ENCODE measurements around the gene OR6J1.

Gene OR6J1

DNA sequence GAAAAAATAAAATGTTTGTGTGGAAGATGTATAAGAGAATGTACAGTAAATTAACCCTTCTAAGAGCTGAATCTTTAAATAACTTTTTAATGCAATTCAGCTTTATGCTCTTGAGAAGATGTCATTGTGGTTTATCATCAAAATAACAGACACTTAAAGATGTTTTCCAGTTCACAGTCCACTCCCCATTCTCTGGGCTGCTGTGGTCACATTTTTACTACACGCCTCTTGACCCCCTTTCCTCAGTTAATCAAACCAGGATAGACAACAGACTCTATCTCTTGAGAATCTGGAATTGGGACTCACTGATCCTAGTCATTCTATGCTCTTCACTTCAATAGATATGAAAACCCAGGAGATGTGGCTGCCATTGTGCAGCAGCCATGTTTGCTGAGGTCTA is 24.7 kb upstream of the OR6J1 start:
- no peak overlapping the region for H3K4me2 ChIP-seq (ENCODE audit: low read length)

DNA sequence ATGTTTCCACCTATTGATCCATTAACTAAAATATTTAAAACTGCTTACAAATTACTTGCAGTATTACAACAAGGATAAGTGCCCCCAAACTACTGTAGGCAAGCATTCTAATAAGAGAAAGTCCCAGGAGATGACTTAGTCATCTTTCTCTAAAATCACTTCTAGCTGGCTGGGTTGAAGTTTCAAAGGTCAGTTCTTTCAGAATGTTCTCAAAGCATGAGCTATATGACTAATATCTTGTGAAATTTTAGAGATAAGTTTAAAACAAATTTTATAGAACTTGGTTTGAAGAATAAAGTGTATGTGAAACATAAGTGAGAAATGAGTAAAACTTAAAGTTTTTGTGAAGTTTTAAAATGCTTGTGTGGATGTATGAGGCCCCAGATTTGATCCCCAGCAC is 24.3 kb upstream of the OR6J1 start:
- no peaks in the 10 kb centered on the region for H3K36me3 ChIP-seq (replicated peaks; ENCODE audit: low read depth, low read length)
- H4K20me1 ChIP-seq (ENCODE audit: insufficient read depth, low read length): no peaks in the 10 kb centered on the region
- TF ChIP-seq EZH2phosphoT487 (IDR thresholded peaks at IDR 0.05; ENCODE audit: low read depth): no peak
- no peak for TF ChIP-seq CTCF (IDR thresholded peaks at IDR 0.05; ENCODE audit: low read depth, low read length)
- no peaks in the 10 kb centered on the region; the same call in 1 of the 2 replicates for H3K4me1 ChIP-seq (ENCODE audit: low read length)
- H3K9ac ChIP-seq (ENCODE audit: low read length): no peak overlapping the region
- H3K27ac ChIP-seq (ENCODE audit: low read length): no peak overlapping the region
- H3K4me2 ChIP-seq (ENCODE audit: low read length): no peak overlapping the region
- H3K27me3 ChIP-seq (ENCODE audit: low read depth, low read length): no peaks in the 10 kb centered on the region
- no peak overlapping the region for H3K4me3 ChIP-seq (ENCODE audit: low read length)
- H3K9me3 ChIP-seq (ENCODE audit: insufficient read depth, low read length): no peaks in the 10 kb centered on the region
- no peak overlapping the region for H2AFZ ChIP-seq (ENCODE audit: low read depth, low read length)
- H3K79me2 ChIP-seq (ENCODE audit: low read length): no peaks in the 10 kb centered on the region

More for the DNA sequence above, 24.7 kb upstream of the OR6J1 start:
- no peak overlapping the region for H3K4me3 ChIP-seq (ENCODE audit: low read length)
- H3K79me2 ChIP-seq (ENCODE audit: low read length): no peaks in the 10 kb centered on the region
- no peaks in the 10 kb centered on the region; the same call in 1 of the 2 replicates for H3K4me1 ChIP-seq (ENCODE audit: low read length)
- H2AFZ ChIP-seq (ENCODE audit: low read depth, low read length): no peak overlapping the region
- no peak overlapping the region for H3K9ac ChIP-seq (ENCODE audit: low read length)
- H4K20me1 ChIP-seq (ENCODE audit: insufficient read depth, low read length): no peaks in the 10 kb centered on the region
- no peak overlapping the region for H3K27ac ChIP-seq (ENCODE audit: low read length)
- no peaks in the 10 kb centered on the region for H3K9me3 ChIP-seq (ENCODE audit: insufficient read depth, low read length)
- TF ChIP-seq CTCF (IDR thresholded peaks at IDR 0.05; ENCODE audit: low read depth, low read length) (no peak), EZH2phosphoT487 (IDR thresholded peaks at IDR 0.05; ENCODE audit: low read depth) (no peak)
- H3K27me3 ChIP-seq (ENCODE audit: low read depth, low read length): no peaks in the 10 kb centered on the region
- no peaks in the 10 kb centered on the region for H3K36me3 ChIP-seq (replicated peaks; ENCODE audit: low read depth, low read length)

GRCh38 chr14:22667881-22668280 is 23.7 kb upstream of the OR6J1 start:
- Histone ChIP-seq H3K9ac (ENCODE audit: low read length) (no peak overlapping the region), H3K79me2 (ENCODE audit: low read length) (no peaks in the 10 kb centered on the region), H3K4me2 (ENCODE audit: low read length) (no peak overlapping the region), H3K9me3 (ENCODE audit: insufficient read depth, low read length) (no peaks in the 10 kb centered on the region), H3K27me3 (ENCODE audit: low read depth, low read length) (no peaks in the 10 kb centered on the region), H3K4me1 (ENCODE audit: low read length) (no peaks in the 10 kb centered on the region; the same call in 1 of the 2 replicates), H3K4me3 (ENCODE audit: low read length) (no peak overlapping the region), H4K20me1 (ENCODE audit: insufficient read depth, low read length) (no peaks in the 10 kb centered on the region), H3K27ac (ENCODE audit: low read length) (no peak overlapping the region), H2AFZ (ENCODE audit: low read depth, low read length) (no peak overlapping the region), H3K36me3 (replicated peaks; ENCODE audit: low read depth, low read length) (no peaks in the 10 kb centered on the region)
- TF ChIP-seq EZH2phosphoT487 (IDR thresholded peaks at IDR 0.05; ENCODE audit: low read depth) (no peak), CTCF (IDR thresholded peaks at IDR 0.05; ENCODE audit: low read depth, low read length) (no peak)

DNA sequence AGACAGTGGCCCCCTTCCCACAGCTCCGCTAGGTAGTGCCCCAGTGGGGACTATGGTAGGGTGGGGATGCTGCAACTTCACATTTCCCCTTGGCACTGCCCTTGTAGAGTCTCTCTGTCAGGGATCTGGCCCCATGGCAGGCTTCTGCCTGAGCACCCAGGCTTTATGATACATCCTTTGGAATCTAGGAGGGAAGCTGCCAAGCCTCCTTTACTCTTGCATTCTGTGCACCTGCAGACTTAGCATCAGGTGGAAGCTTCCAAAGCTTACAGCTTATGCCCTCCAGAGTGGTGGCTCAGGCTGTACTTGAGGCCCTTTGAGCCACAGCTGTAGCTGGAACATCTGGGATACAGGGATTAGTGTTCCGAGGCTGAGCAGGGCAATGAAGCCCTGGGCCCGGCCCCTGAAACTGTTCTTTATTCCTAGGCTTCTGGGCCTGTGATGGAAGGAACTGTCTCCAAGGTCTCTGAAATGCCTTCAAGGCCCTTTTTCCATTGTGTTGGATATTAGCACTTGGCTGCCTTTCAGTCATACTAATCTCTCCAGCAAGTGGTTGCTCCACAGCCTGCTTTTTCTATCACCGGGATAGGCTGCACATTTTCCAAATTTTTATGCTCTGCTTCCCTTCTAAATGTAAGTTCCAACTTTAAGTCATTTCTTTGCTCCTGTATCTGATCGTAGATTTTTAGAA is 22.2 kb upstream of the OR6J1 start:
- H4K20me1 ChIP-seq (ENCODE audit: insufficient read depth, low read length): no peaks in the 10 kb centered on the region
- no peak overlapping the region for H3K4me3 ChIP-seq (ENCODE audit: low read length)

More for the DNA sequence above, 22.2 kb upstream of the OR6J1 start:
- H3K9me3 ChIP-seq (ENCODE audit: insufficient read depth, low read length): no peaks in the 10 kb centered on the region
- H3K9ac ChIP-seq (ENCODE audit: low read length): no peak overlapping the region
- no peaks in the 10 kb centered on the region for H3K36me3 ChIP-seq (replicated peaks; ENCODE audit: low read depth, low read length)
- no peaks in the 10 kb centered on the region; the same call in 1 of the 2 replicates for H3K4me1 ChIP-seq (ENCODE audit: low read length)
- no peak overlapping the region for H3K4me2 ChIP-seq (ENCODE audit: low read length)
- H3K27ac ChIP-seq (ENCODE audit: low read length): no peak overlapping the region
- H3K27me3 ChIP-seq (ENCODE audit: low read depth, low read length): no peaks in the 10 kb centered on the region
- no peak for TF ChIP-seq CTCF (IDR thresholded peaks at IDR 0.05; ENCODE audit: low read depth, low read length)
- TF ChIP-seq EZH2phosphoT487 (IDR thresholded peaks at IDR 0.05; ENCODE audit: low read depth): no peak
- H2AFZ ChIP-seq (ENCODE audit: low read depth, low read length): no peak overlapping the region
- no peaks in the 10 kb centered on the region for H3K79me2 ChIP-seq (ENCODE audit: low read length)

All from OCI-LY3 (cell line).